ENCODE measurements around the gene FBXO42.
A peak's percentile ranks its signal among the peaks of the same experiment; 100 is the strongest.

The FBXO42 gene

GRCh38 chr1:16253332-16253922 lies 98.9 kb downstream of the FBXO42 start:
- no peak for TF ChIP-seq CTCF (IDR thresholded peaks at IDR 0.05; ENCODE audit: insufficient read depth, low read depth, low read length, missing control alignments)
- no peak for DNase-seq (ENCODE audit: low read depth)
- H3K4me3 ChIP-seq (ENCODE audit: low read length) = no peak overlapping the region

- TF ChIP-seq CTCF (IDR thresholded peaks at IDR 0.05; ENCODE audit: insufficient read depth, low read depth, low read length, missing control alignments) = no peak
- H3K4me3 ChIP-seq (ENCODE audit: low read length) = no peak overlapping the region
- DNase-seq (ENCODE audit: low read depth) = peak; percentile 62
Observed at GRCh38 chr1:16252912-16253311, 99.4 kb downstream of the FBXO42 start.

GRCh38 chr1:16251381-16251780 lies 100.9 kb downstream of the FBXO42 start:
- H3K4me3 ChIP-seq (ENCODE audit: low read length) = no peak overlapping the region
- no peak for TF ChIP-seq CTCF (IDR thresholded peaks at IDR 0.05; ENCODE audit: insufficient read depth, low read depth, low read length, missing control alignments)
- DNase-seq (ENCODE audit: low read depth) = no peak

- DNase-seq (ENCODE audit: low read depth) = no peak
- no peak for TF ChIP-seq CTCF (IDR thresholded peaks at IDR 0.05; ENCODE audit: insufficient read depth, low read depth, low read length, missing control alignments)
- H3K4me3 ChIP-seq (ENCODE audit: low read length) = no peak overlapping the region
Observed at GRCh38 chr1:16250524-16251251, 101.6 kb downstream of the FBXO42 start.

- TF ChIP-seq CTCF (IDR thresholded peaks at IDR 0.05; ENCODE audit: insufficient read depth, low read depth, low read length, missing control alignments) = no peak
- H3K4me3 ChIP-seq (ENCODE audit: low read length) = no peak overlapping the region
- no peak for DNase-seq (ENCODE audit: low read depth)
Observed at GRCh38 chr1:16249596-16250241, 102.6 kb downstream of the FBXO42 start.

GRCh38 chr1:16248603-16249516 lies 103.4 kb downstream of the FBXO42 start:
- H3K4me3 ChIP-seq (ENCODE audit: low read length) = no peak overlapping the region
- TF ChIP-seq CTCF (IDR thresholded peaks at IDR 0.05; ENCODE audit: insufficient read depth, low read depth, low read length, missing control alignments) = no peak
- DNase-seq (ENCODE audit: low read depth) = peak; percentile 79

Measured in epithelial cell of esophagus (primary cell).